Mesenchymal stem cell (in vitro differentiated cells and primary cell): ENCODE results near the gene CCDC39.

Experiments used
- DNase-seq: peaks from one replicate; pipeline ENCODE4 v3.0.0-alpha.2; 2013
- H2AFZ ChIP-seq: one replicate; pipeline ENCODE4 v1.6.1; 2013; ENCODE audit warnings: low read depth, mild to moderate bottlenecking, control low read depth, inconsistent platforms, low read length, moderate library complexity
- H2AK5ac ChIP-seq: 2 replicates; pipeline ENCODE4 v1.6.1; 2013; ENCODE audit warnings: low read length, moderate library complexity, mild to moderate bottlenecking, inconsistent platforms; ENCODE audit not compliant: severe bottlenecking
- H2BK120ac ChIP-seq: one replicate; pipeline ENCODE4 v1.6.1; 2013; ENCODE audit warnings: low read depth, mild to moderate bottlenecking, inconsistent platforms, low read length, moderate library complexity
- H2BK12ac ChIP-seq, 2 experiments: one replicate each; pipeline ENCODE4 v1.6.1; 2013; ENCODE audit warnings: inconsistent platforms in 2 of 2, low read length in 2 of 2, mild to moderate bottlenecking in 2 of 2, moderate library complexity in 2 of 2, control low read depth in 1 of 2
- H2BK15ac ChIP-seq: one replicate; pipeline ENCODE4 v1.6.1; 2013; ENCODE audit warnings: mild to moderate bottlenecking, low read depth, inconsistent platforms; ENCODE audit not compliant: poor library complexity, severe bottlenecking
- H2BK5ac ChIP-seq: 2 replicates; pipeline ENCODE4 v1.6.1; 2013; ENCODE audit warnings: low read depth, mild to moderate bottlenecking, low read length, control low read depth, inconsistent platforms; ENCODE audit not compliant: poor library complexity, severe bottlenecking
- H3K14ac ChIP-seq, 2 experiments: one replicate each; pipeline ENCODE4 v1.6.1; 2013; ENCODE audit warnings: inconsistent platforms in 2 of 2, low read length in 2 of 2, control low read depth in 1 of 2, mild to moderate bottlenecking in 1 of 2, moderate library complexity in 1 of 2
- H3K18ac ChIP-seq, 2 experiments: one replicate each; pipeline ENCODE4 v1.6.1; 2013; ENCODE audit warnings: inconsistent platforms in 2 of 2, low read length in 2 of 2, control low read depth in 1 of 2, low read depth in 1 of 2, mild to moderate bottlenecking in 1 of 2
- H3K23ac ChIP-seq, 2 experiments: one replicate each; pipeline ENCODE4 v1.6.1; 2013; ENCODE audit warnings: inconsistent platforms in 2 of 2, low read length in 2 of 2, mild to moderate bottlenecking in 2 of 2, moderate library complexity in 2 of 2, control low read depth in 1 of 2
- H3K27ac ChIP-seq: 2 replicates; pipeline ENCODE4 v1.5.1; 2013; ENCODE audit warnings: mild to moderate bottlenecking, moderate library complexity, low read length, control low read depth, inconsistent platforms; ENCODE audit not compliant: poor library complexity, severe bottlenecking
- H3K27me3 ChIP-seq, 2 experiments: 2 replicates each; pipeline versions ENCODE4 v1.6.1 to v1.7.0; 2013; ENCODE audit warnings: low read length in 2 of 2, mild to moderate bottlenecking in 2 of 2, moderate library complexity in 2 of 2, control low read depth in 1 of 2, inconsistent platforms in 1 of 2; ENCODE audit not compliant: control insufficient read depth in 1 of 2, insufficient read depth in 1 of 2
- H3K36me3 ChIP-seq, 2 experiments: 2 replicates each; pipeline versions ENCODE4 v1.6.1 to v1.7.0; 2013; ENCODE audit warnings: low read length in 2 of 2, control low read depth in 1 of 2, inconsistent platforms in 1 of 2, low read depth in 1 of 2, mild to moderate bottlenecking in 1 of 2; ENCODE audit not compliant: insufficient read depth in 2 of 2, control insufficient read depth in 1 of 2
- H3K4ac ChIP-seq, 2 experiments: one replicate each; pipeline ENCODE4 v1.6.1; 2013; ENCODE audit warnings: inconsistent platforms in 2 of 2, low read length in 2 of 2, mild to moderate bottlenecking in 2 of 2, moderate library complexity in 2 of 2, control low read depth in 1 of 2, low read depth in 1 of 2
- H3K4me1 ChIP-seq: 2 replicates; pipeline ENCODE4 v1.6.1; 2013; ENCODE audit warnings: low read depth, low read length, control low read depth; ENCODE audit not compliant: control insufficient read depth, insufficient read depth
- H3K4me2 ChIP-seq: 2 replicates; pipeline ENCODE4 v1.6.1; 2013; ENCODE audit warnings: low read length, mild to moderate bottlenecking, inconsistent platforms; ENCODE audit not compliant: poor library complexity, severe bottlenecking
- H3K4me3 ChIP-seq, 2 experiments: 2 replicates each; pipeline versions ENCODE4 v1.5.1 to v1.7.0; 2013; ENCODE audit warnings: low read length in 2 of 2, mild to moderate bottlenecking in 2 of 2, control low read depth in 1 of 2, low read depth in 1 of 2; ENCODE audit not compliant: insufficient read depth in 1 of 2
- H3K79me1 ChIP-seq: replicated peaks from 2 replicates; pipeline ENCODE4 v1.6.1; 2013; ENCODE audit warnings: mild to moderate bottlenecking, control low read depth, low read length, inconsistent platforms; ENCODE audit not compliant: poor library complexity, severe bottlenecking
- H3K9ac ChIP-seq: 2 replicates; pipeline ENCODE4 v1.7.0; 2013; ENCODE audit warnings: mild to moderate bottlenecking, low read length, moderate library complexity
- H3K9me3 ChIP-seq: 2 replicates; pipeline ENCODE4 v1.7.0; 2013; ENCODE audit warnings: mild to moderate bottlenecking, low read length; ENCODE audit not compliant: control insufficient read depth
- H4K8ac ChIP-seq: one replicate; pipeline ENCODE4 v1.6.1; 2013; ENCODE audit warnings: inconsistent platforms, mild to moderate bottlenecking, low read length, moderate library complexity
- H4K91ac ChIP-seq: one replicate; pipeline ENCODE4 v1.6.1; 2013; ENCODE audit warnings: mild to moderate bottlenecking, low read length, inconsistent platforms
- WGBS: methylation state at CpG from one replicate; pipeline ENCODE4 v1.1.7; 2013; ENCODE audit warnings: mixed read lengths; 5-methylcytosine and 5-hydroxymethylcytosine counted together

CCDC39 gene

DNA sequence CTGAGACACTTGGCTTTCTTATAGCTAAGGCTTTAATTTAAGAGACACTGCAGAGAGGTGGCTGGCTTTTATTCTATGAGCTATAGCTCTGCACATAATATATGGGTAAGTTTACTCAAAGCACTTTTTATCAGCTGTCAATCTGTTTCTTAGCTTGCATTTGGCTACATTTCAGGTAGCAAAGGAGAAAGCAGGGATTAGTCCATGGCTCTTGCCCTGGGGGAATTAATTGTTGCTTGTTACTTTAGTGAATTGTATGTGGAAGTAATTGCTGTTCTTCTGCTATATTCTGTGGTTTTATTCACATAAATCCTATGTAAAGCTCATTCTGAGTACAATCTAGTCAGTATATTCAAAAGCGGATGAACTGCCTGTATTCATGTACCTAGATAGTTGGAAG lies 14.4 kb upstream of the CCDC39 start:
- Histone ChIP-seq H3K27ac (no peak overlapping the region), H3K9me3 (no peaks in the 10 kb centered on the region), H3K4ac (no peak overlapping the region), H3K14ac (no peak overlapping the region), H2BK120ac (no peak overlapping the region), H3K36me3 (no peaks in the 10 kb centered on the region), H3K79me1 (no peaks in the 10 kb centered on the region), H3K23ac (no peak overlapping the region), H2BK5ac (no peak overlapping the region), H3K18ac (no peak overlapping the region), H2BK15ac (no peak overlapping the region), H3K9ac (no peak overlapping the region), H2AK5ac (no peak overlapping the region), H3K4me1 (no peaks in the 10 kb centered on the region), H4K91ac (no peak overlapping the region), H3K4me3 (no peak overlapping the region), H3K4me2 (no peak overlapping the region), H4K8ac (no peak overlapping the region), H2AFZ (no peak overlapping the region), H3K27me3 (no peaks in the 10 kb centered on the region), H2BK12ac (no peak overlapping the region)
- 88% methylated on average over 1 of the region's 1 CpG for WGBS
- no peak for DNase-seq

DNA sequence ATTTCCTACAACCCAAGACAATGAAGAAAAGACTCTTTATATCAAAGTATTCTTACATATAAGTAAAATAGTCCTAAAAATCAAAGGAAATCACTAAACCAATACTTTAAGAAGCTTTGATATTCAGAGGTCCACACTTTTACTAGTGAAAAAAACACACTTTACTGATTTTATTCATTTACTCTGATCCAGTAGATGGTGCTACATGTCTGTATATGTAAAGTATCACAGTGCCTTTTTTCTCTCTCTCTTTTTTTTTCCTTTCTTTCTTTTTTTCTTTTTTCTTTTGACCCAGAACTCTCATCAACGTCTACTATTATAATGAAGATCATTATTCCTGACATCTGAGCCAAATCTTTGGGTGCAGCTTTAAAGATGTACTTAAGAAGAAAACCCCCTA lies 10.8 kb upstream of the CCDC39 start:
- H2AK5ac ChIP-seq = no peak overlapping the region
- H3K27me3 ChIP-seq = peaks cover 0 to under 1% of the 10 kb centered on the region in 2 experiments
- no peaks in the 10 kb centered on the region for H3K9me3 ChIP-seq
- H2BK15ac ChIP-seq = no peak overlapping the region
- H4K91ac ChIP-seq = no peak overlapping the region
- no peaks in the 10 kb centered on the region for H3K79me1 ChIP-seq
- H3K23ac ChIP-seq = no peak overlapping the region
- no peak overlapping the region for H2BK5ac ChIP-seq
- no peak overlapping the region for H2BK12ac ChIP-seq
- H3K36me3 ChIP-seq = no peaks in the 10 kb centered on the region
- H2BK120ac ChIP-seq = no peak overlapping the region
- H4K8ac ChIP-seq = no peak overlapping the region
- H3K4me2 ChIP-seq = no peak overlapping the region
- 0% methylated on average over 1 of the region's 1 CpG for WGBS
- H3K9ac ChIP-seq = no peak overlapping the region
- no peak overlapping the region for H2AFZ ChIP-seq
- H3K27ac ChIP-seq = no peak overlapping the region
- H3K4me1 ChIP-seq = no peaks in the 10 kb centered on the region
- H3K18ac ChIP-seq = no peak overlapping the region
- no peak overlapping the region for H3K4ac ChIP-seq
- no peak overlapping the region for H3K14ac ChIP-seq
- no peak for DNase-seq
- H3K4me3 ChIP-seq = no peak overlapping the region

DNA sequence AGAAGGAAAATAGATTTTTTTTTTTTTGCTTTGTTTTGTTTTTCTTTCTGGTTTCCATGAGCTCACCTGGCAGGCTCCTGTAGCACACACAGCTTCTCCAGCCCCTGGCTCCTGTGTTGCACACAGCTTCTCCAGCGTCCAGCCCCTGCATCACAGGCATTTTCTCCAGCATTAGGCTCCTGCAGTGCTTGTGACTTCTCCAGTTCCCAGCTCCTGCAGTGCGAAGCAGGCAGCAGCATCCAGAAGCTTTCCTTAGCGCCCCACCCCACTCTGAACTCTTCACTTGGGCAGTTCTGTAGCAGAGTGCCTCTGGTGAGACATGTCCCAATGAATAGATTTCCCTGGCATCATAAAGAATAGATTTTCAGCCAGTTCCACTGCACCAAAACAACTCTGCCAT lies 5.5 kb upstream of the CCDC39 start:
- Histone ChIP-seq H3K4me3 (no peak overlapping the region), H3K36me3 (no peaks in the 10 kb centered on the region), H2BK120ac (no peak overlapping the region), H2AFZ (no peak overlapping the region), H3K9ac (no peak overlapping the region), H3K14ac (no peak overlapping the region), H3K4ac (no peak overlapping the region), H4K8ac (no peak overlapping the region), H3K4me2 (no peak overlapping the region), H3K4me1 (no peaks in the 10 kb centered on the region), H3K27ac (no peak overlapping the region), H2BK12ac (no peak overlapping the region), H3K9me3 (no peaks in the 10 kb centered on the region), H3K27me3 (peaks cover 0 to 5% of the 10 kb centered on the region in 2 experiments), H3K23ac (no peak overlapping the region), H2BK5ac (no peak overlapping the region), H2AK5ac (no peak overlapping the region), H4K91ac (no peak overlapping the region), H3K79me1 (no peaks in the 10 kb centered on the region), H2BK15ac (no peak overlapping the region), H3K18ac (no peak overlapping the region)
- WGBS = 31% methylated on average over 3 of the region's 3 CpGs
- no peak for DNase-seq

DNA sequence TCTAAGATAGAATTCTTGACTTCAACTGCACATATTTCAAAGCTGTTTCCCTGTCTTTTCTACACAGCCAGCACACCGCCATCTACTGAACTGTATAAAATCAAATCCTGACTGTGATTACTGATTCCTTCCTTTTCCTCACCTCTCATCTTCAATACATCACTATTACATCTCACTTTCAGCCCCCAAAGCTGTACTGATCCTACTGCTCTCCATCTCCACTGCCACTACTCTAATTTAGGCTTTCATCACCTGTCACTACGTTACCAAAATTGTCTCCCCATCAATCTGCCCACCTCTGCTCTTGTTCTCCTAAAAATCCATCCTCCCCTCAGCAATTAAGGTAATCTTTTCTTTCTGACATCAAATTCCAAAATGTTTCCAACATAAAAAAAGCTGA lies 4.5 kb upstream of the CCDC39 start:
- no peaks in the 10 kb centered on the region for H3K4me1 ChIP-seq
- no peak overlapping the region for H2BK12ac ChIP-seq
- no peak overlapping the region for H3K4me2 ChIP-seq
- no peak overlapping the region for H3K4ac ChIP-seq
- H2BK120ac ChIP-seq = no peak overlapping the region
- H3K27ac ChIP-seq = no peak overlapping the region
- H2BK5ac ChIP-seq = no peak overlapping the region
- no peak overlapping the region for H2AFZ ChIP-seq
- no peak overlapping the region for H3K14ac ChIP-seq
- WGBS = 77% methylated on average over 2 of the region's 2 CpGs
- no peak overlapping the region for H3K23ac ChIP-seq
- H3K18ac ChIP-seq = no peak overlapping the region
- no peak overlapping the region for H2AK5ac ChIP-seq
- H3K27me3 ChIP-seq = peaks cover 0 to 10% of the 10 kb centered on the region in 2 experiments
- no peak overlapping the region for H3K9ac ChIP-seq
- no peak overlapping the region for H4K8ac ChIP-seq
- H3K9me3 ChIP-seq = no peaks in the 10 kb centered on the region
- no peak overlapping the region for H2BK15ac ChIP-seq
- H3K79me1 ChIP-seq = no peaks in the 10 kb centered on the region
- no peaks in the 10 kb centered on the region for H3K36me3 ChIP-seq
- no peak for DNase-seq
- no peak overlapping the region for H3K4me3 ChIP-seq
- no peak overlapping the region for H4K91ac ChIP-seq
